GM12801 (cell line): ENCODE measurements around the gene ANGPTL2.

Source experiments
- TF ChIP-seq, protein P1 (sequence below): IDR thresholded peaks from one replicate; pipeline ENCODE4 v1.5.1; 2011; ENCODE audit warnings: control low read depth; ENCODE audit not compliant: insufficient read length; ENCODE audit errors: extremely low read depth

ANGPTL2 gene

DNA sequence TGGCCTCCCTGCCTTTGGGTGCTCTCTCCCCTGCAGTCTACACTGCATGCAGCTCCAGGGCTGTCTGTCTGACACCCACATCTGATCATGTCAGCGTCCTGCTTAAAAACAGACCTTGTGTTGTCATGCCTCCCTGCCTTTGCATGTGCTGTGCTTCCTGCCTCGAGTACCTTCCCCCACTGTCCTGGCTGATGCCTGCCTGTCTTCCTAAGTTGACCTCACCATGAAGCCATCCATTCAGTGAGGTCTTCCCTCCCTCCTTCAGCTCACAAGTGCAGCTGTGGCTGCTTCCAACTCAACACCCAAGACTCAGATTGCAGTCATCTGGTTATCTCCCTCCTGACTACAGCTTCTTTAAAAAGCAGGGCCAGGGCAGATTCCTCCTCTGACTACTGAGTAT, 5.5 kb downstream of the ANGPTL2 start:
- TF ChIP-seq, protein P1, sequence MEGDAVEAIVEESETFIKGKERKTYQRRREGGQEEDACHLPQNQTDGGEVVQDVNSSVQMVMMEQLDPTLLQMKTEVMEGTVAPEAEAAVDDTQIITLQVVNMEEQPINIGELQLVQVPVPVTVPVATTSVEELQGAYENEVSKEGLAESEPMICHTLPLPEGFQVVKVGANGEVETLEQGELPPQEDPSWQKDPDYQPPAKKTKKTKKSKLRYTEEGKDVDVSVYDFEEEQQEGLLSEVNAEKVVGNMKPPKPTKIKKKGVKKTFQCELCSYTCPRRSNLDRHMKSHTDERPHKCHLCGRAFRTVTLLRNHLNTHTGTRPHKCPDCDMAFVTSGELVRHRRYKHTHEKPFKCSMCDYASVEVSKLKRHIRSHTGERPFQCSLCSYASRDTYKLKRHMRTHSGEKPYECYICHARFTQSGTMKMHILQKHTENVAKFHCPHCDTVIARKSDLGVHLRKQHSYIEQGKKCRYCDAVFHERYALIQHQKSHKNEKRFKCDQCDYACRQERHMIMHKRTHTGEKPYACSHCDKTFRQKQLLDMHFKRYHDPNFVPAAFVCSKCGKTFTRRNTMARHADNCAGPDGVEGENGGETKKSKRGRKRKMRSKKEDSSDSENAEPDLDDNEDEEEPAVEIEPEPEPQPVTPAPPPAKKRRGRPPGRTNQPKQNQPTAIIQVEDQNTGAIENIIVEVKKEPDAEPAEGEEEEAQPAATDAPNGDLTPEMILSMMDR, result no peak

DNA sequence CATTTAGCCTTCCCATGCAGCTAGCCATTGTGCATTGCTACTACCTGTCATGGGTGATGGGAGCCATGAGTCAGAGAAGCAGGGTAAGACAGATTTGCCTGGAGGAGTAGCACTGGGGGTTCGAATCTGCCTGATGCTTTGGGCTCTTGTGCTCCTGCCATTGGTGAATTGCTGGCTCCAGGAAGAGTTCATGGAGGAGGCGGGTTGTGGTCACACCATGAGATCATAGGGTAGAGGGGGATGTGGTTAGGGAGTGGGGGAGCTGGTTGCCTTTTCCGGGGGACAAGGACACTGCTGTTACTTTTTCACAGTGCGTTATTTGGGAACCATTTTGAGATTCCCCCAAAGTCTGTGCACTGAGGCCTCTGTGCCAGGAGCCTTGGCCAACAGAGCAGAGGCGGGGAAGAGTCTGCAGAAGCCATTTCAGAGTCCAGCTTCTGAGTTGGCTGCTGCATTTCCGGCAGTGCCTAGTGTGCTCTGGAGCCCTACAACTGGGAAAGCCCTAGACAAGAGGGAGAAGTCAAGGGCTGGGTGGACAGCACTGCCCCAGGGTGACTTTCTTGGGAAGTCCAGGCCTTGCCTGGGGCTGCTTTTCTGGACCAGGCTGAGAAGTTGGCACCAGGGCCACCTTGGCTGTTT, 6.2 kb downstream of the ANGPTL2 start:
- TF ChIP-seq, protein P1, result no peak

DNA sequence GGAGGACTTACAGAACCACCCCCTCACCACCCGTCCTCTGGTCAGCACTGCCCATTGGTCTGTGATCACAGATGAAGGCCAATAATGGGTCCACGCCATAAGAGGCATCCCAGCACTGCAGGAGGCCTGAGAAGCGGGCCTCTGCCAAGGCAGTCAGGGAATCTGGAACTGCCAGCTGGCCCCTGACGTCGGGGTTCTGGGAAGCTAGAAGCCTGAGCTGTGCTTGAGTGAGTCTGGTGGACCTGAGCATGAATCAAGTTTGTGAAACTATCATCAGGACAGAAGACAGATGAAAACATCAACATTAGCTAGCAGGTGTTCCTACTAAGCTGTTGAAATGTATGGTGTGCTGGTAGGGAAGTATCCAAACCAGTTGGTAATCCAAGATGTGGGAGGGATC, 7.8 kb downstream of the ANGPTL2 start:
- TF ChIP-seq, protein P1, result no peak

DNA sequence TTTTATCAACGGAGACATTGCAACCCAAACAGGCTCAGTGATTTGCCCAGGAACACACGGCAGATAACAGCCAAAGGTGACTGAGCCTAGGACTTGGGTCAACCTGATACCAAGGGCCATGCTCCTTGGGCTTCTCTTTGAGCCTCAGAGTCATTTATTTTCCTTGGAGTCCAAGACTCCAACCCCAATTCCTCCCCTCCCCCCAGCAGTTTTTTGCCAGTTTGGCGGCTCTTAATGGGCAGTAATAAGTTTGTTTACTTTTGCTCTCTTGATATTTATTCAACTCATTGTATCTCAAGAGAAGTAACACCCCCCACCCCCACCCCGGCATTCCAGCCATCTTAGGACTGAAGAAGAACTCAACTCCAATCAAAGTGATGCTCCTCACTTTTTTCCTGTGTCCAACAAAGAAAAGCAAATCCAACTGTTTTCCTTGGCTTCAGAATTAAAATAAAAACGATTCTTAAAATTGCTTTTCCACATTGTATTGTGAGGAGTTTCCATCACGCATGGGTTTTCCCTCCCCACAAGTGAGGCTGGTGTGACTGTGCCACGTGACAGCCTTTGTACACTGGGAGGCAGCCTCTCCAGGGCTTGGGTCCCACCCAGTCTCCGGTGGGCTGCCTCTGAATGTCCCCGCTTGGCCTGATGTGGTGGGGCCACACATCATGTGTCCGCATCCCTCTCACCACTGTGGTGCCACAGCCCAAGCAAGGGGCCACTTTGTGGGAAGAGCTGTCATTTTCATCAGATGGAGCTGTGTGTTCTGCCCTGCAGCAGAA, 9.1 kb downstream of the ANGPTL2 start:
- TF ChIP-seq, protein P1, result no peak

DNA sequence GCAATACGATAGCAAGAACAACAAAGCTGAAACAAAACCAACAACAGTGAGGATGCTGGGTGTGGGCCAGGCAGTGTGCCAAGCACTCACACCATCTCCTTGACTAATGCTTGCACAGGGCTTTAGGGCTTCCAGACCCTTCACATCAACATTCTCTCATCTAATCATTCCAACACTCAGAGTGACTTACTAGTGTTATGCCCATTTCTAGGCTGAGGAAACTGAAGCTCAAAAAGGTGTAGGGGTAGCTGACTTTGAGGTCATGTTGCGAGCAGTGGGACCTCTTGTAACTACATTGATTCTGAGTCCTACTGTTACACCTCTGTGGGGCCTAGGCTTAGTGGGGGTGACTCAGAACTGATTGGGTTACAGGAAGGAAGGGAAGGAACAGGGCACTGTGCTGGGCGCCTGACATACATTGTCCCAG, 9.7 kb downstream of the ANGPTL2 start:
- TF ChIP-seq, protein P1, result no peak

DNA sequence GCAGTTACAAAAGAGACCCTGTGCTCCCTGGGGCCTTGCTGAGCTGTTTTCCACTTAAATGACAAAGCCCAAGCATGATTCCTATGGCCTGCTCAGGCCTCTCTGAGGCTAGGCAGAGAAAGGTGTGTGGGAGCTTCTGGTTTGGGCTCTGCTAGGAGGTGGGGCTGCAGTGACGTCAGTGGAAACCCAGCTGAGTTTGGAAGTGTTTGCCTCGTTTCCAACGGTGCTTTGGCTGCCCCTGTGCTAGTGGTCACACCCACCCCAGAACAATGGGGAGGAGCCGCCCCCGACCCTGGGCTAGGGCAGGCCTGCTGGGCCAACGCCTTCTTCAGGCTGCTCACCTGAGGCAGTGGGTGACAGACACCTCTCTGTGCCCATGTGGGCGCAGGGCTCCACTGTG, 10.4 kb downstream of the ANGPTL2 start:
- TF ChIP-seq, protein P1, result no peak

DNA sequence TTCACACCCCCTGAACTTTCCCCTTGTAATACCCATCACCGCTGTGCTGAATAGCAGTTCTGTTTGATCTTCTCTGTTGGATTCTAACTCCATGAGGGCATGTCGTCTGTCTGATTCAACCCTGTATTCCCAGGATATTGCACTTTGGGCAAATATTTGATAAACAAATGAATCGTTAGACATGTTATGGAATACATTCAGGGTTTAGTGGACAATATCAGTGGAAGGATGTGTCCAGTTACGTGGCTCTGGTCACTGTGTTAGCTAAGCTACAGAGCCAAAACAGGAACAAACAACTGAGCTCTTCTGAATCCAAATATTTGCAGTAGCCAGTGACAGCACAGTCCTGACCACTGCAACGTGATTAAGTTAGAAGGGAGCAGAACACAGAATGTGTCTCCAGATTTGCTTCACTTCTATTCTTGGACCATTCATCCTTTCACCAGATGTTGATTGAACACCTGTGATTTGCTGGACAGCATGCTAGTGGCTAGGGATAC, 13.2 kb downstream of the ANGPTL2 start:
- TF ChIP-seq, protein P1, result no peak
